GM18858 (cell line): ENCODE data around the gene SPOUT1.
A peak's percentile ranks its signal among the peaks of the same experiment; 100 is the strongest.
"Not testable (repeated sequence)": the region's sequence is repeated elsewhere in the genome, so short reads cannot be mapped to it uniquely, and the experiment has no call there.

ENCODE experiments used
- ATAC-seq: cut with Tn5 transposase; IDR thresholded peaks from one replicate; pipeline ENCODE4 v1.9.1; 2021; ENCODE audit not compliant: unreplicated experiment

SPOUT1 gene

GRCh38 chr9:128829477-128830251 lies at the start of gene SPOUT1:
Gene SPOUT1 (minus strand): TSS chr9:128829794. CDS start chr9:128829780, 14 bp downstream.
- ATAC-seq: peak; percentile 93

- ATAC-seq: no peak
These were observed 48.3 kb upstream of the SPOUT1 start for GRCh38 chr9:128877852-128878251.

- not testable (repeated sequence) for ATAC-seq
These were observed 41.3 kb upstream of the SPOUT1 start for GRCh38 chr9:128870941-128871265.

GRCh38 chr9:128870128-128870940 lies 40.7 kb upstream of the SPOUT1 start:
- no peak for ATAC-seq

- ATAC-seq: no peak
These were observed 34.1 kb upstream of the SPOUT1 start for GRCh38 chr9:128863647-128864046.

- ATAC-seq: no peak
These were observed 32.8 kb upstream of the SPOUT1 start for GRCh38 chr9:128862401-128862851.

GRCh38 chr9:128861501-128861900 lies 31.9 kb upstream of the SPOUT1 start:
- ATAC-seq: no peak

GRCh38 chr9:128860937-128861336 lies 31.3 kb upstream of the SPOUT1 start:
- no peak for ATAC-seq

- not testable (repeated sequence) for ATAC-seq
These were observed 28.9 kb upstream of the SPOUT1 start for GRCh38 chr9:128858476-128858875.

GRCh38 chr9:128854454-128854853 lies 24.9 kb upstream of the SPOUT1 start:
- not testable (repeated sequence) for ATAC-seq

- ATAC-seq: not testable (repeated sequence)
These were observed 23.1 kb upstream of the SPOUT1 start for GRCh38 chr9:128852646-128853045.

- not testable (repeated sequence) for ATAC-seq
These were observed 22.4 kb upstream of the SPOUT1 start for GRCh38 chr9:128851779-128852600.

- ATAC-seq: not testable (repeated sequence)
These were observed 21.4 kb upstream of the SPOUT1 start for GRCh38 chr9:128851024-128851423.

GRCh38 chr9:128847803-128848202 lies 18.2 kb upstream of the SPOUT1 start:
- no peak for ATAC-seq

GRCh38 chr9:128846680-128847030 lies 17.1 kb upstream of the SPOUT1 start:
- no peak for ATAC-seq

- no peak for ATAC-seq
These were observed 15.8 kb upstream of the SPOUT1 start for GRCh38 chr9:128845186-128845931.

- ATAC-seq: not testable (repeated sequence)
These were observed 13.6 kb upstream of the SPOUT1 start for GRCh38 chr9:128843171-128843570.

- ATAC-seq: no peak
These were observed 12.3 kb upstream of the SPOUT1 start for GRCh38 chr9:128841694-128842492.

GRCh38 chr9:128840524-128840923 lies 10.9 kb upstream of the SPOUT1 start:
- ATAC-seq: no peak

- no peak for ATAC-seq
These were observed 8.7 kb upstream of the SPOUT1 start for GRCh38 chr9:128838338-128838737.
